HK-2 (cell line): Measurements from ENCODE around the gene VMAC.
"Not testable (repeated sequence)": the region's sequence is repeated elsewhere in the genome, so short reads cannot be mapped to it uniquely, and the experiment has no call there.

ENCODE experiments used
- DNase-seq: peaks from one replicate; pipeline ENCODE4 v3.0.0-alpha.2; 2018; ENCODE audit not compliant: unreplicated experiment

VMAC gene

GRCh38 chr19:5904352-5905113, at the start of gene VMAC:
VMAC (plus strand) TSS chr19:5904872; CDS start chr19:5904891, 19 bp downstream.
- DNase-seq: peak; percentile 99

- DNase-seq: not testable (repeated sequence)
Observed at GRCh38 chr19:5855151-5855550, 49.5 kb upstream of the VMAC start.

- no peak for DNase-seq
Observed at GRCh38 chr19:5857203-5858081, 47.2 kb upstream of the VMAC start.

- no peak for DNase-seq
Observed at GRCh38 chr19:5863030-5863665, 41.5 kb upstream of the VMAC start.

- DNase-seq: no peak
Observed at GRCh38 chr19:5864013-5864720, 40.5 kb upstream of the VMAC start.

GRCh38 chr19:5864725-5865486, 39.8 kb upstream of the VMAC start:
- DNase-seq: no peak

- DNase-seq: no peak
Observed at GRCh38 chr19:5865772-5866171, 38.9 kb upstream of the VMAC start.

- no peak for DNase-seq
Observed at GRCh38 chr19:5867201-5868136, 37.2 kb upstream of the VMAC start.

GRCh38 chr19:5870986-5871394, 33.7 kb upstream of the VMAC start:
- DNase-seq: no peak

- DNase-seq: no peak
Observed at GRCh38 chr19:5873617-5874199, 31.0 kb upstream of the VMAC start.

- DNase-seq: not testable (repeated sequence)
Observed at GRCh38 chr19:5874496-5874895, 30.2 kb upstream of the VMAC start.

- DNase-seq: no peak
Observed at GRCh38 chr19:5877427-5877826, 27.2 kb upstream of the VMAC start.

- no peak for DNase-seq
Observed at GRCh38 chr19:5877882-5878281, 26.8 kb upstream of the VMAC start.

- DNase-seq: no peak
Observed at GRCh38 chr19:5880196-5880595, 24.5 kb upstream of the VMAC start.

GRCh38 chr19:5880604-5881078, 24.0 kb upstream of the VMAC start:
- peak; percentile 86 for DNase-seq

GRCh38 chr19:5881543-5882299, 23.0 kb upstream of the VMAC start:
- DNase-seq: no peak

GRCh38 chr19:5882421-5882968, 22.2 kb upstream of the VMAC start:
- no peak for DNase-seq

- not testable (repeated sequence) for DNase-seq
Observed at GRCh38 chr19:5883157-5883873, 21.4 kb upstream of the VMAC start.
